ENCODE measurements around the gene TARBP1.
"Not testable (repeated sequence)": the region's sequence is repeated elsewhere in the genome, so short reads cannot be mapped to it uniquely, and the experiment has no call there.

TARBP1 gene

DNA sequence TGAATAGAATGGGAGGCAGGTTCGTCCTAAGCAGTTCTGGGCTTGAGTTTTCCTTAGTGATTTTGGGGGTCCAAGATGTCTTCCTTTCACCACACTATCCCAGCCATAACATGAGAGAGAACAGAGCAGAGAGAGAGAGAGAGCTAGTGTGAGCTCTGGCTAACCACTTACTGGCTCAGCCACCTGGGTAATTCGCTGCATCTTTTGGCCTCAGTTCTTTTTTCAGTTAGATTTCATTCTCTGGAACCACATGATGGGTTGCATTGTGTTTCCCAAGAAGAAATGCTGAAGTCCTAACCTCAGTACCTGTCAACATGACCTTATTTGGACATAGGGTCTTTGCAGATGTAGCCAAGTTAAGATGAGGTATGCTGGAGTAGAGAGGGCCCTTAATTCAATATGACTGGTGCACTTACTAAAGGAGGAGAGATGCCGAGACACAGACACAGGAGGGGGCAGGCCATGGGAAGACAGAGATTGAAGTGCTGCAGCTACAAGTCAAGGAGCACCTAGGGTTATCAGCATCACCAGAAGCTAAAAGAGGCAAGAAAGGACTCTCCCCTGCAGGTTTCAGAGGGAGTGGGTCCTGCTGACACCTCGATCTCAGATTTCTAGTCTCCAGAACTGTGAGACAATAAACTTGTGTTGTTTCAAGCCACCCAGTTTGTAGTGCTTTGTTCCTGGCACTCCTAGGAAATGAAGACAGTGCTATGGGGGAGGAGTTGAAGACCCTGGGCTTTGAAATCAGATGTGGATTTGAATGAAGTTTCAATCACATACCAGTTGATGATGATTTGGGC is 26.2 kb upstream of the TARBP1 start:
- DNase-seq (ENCODE audit: low spot score) = no peak

GRCh38 chr1:234504251-234504650 is 25.3 kb upstream of the TARBP1 start:
- not testable (repeated sequence) for DNase-seq (ENCODE audit: low spot score)

DNA sequence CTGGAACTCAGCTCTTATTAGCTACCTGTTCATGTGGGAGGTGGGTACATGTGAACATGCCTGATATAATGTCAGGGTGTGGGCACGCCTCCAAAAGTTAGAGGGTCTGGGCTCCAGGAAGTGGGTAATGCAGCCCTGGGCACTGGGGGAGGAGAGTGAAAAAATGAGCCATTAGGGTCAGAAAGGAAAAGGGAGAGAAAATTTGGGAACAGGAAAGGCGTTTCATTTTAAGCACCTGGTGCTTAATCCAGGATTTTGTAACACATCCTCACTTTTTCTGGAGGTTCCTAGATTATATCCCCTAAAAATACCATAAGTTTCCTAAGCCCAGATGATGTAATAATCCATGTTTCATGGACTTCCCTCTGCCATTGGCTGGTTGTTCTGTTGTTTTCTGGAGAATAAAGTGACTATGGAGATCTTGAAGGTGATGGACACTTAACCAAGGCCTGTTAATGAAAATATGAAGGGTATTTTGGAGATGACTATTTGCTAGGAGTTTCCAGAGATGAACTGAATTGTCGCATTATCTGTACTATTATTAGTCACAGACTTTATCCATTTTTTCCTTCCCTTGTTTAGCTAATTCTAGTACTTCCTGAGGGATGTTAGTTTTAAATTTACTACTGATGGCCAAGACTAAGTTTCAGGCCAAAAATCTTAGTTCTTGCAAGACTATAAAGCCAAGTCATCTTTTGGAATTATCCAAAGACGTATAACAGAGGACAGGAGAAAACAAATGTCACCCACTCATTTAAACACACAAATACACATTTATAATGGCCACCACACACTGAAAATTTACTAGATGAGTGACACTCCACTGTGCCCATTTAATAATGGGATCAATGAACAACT is 24.4 kb upstream of the TARBP1 start:
- no peak for DNase-seq (ENCODE audit: low spot score)

DNA sequence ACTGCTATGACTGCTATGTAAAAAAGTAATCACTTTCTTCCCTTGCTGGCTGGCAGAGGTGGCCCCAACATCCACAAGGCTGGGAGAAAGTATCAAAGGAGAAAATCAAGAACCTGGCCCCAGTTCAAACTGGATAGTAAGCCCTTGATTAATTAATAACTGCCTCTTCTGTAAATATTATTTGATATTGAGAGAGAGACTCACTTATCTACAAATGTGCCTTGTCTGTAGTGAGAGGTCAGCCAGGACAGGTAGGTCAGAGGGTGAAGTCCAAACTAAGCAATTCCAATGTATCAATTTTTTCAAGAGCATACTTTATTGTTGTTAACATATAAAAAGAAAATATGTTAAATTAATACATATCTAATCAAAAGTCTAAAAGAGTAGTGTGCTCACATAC is 23.8 kb upstream of the TARBP1 start:
- DNase-seq (ENCODE audit: low spot score) = no peak

GRCh38 chr1:234500269-234500668 is 21.3 kb upstream of the TARBP1 start:
- no peak for DNase-seq (ENCODE audit: low spot score)

GRCh38 chr1:234499943-234500245 is 20.9 kb upstream of the TARBP1 start:
- DNase-seq (ENCODE audit: low spot score) = no peak

DNA sequence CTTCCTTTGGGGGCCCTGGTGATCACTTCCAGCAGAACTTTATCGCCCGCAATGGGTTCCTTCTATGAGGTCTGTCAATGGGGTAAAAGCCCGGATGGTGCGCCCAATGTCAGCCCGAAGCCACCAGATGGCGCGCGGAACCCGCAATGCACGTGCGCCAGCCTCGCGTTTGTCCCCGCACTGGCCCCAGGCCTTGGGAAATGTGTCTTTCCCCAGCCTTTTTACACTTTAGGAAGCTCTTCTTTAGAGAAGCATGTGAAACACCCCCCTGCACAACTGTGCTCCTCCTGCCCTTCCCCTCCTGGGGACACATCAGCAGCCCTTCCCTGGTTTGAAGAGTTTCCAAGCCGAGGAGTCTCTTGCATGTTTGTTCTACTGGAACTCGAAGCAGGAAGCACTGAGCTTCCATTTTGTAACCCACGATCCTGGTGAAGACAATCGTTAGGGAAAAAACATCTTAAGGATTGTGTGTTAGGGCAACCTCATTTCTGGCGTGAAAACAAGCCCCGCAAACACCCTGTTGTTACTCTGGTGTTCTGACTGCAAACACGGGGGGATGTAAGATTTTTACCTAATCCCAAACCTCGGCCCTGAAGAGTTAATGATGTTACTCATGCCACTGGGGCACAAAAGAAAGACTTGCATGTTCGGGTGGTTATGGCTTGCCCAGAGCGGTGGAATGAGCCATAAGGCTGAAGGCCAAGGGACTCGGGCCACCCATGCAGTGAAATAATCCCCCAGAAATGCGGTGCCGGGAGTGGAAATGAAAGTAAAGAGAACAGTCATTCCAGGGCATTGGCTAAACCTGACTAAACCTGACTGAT is 20.4 kb upstream of the TARBP1 start:
- DNase-seq (ENCODE audit: low spot score) = peak; percentile 81

DNA sequence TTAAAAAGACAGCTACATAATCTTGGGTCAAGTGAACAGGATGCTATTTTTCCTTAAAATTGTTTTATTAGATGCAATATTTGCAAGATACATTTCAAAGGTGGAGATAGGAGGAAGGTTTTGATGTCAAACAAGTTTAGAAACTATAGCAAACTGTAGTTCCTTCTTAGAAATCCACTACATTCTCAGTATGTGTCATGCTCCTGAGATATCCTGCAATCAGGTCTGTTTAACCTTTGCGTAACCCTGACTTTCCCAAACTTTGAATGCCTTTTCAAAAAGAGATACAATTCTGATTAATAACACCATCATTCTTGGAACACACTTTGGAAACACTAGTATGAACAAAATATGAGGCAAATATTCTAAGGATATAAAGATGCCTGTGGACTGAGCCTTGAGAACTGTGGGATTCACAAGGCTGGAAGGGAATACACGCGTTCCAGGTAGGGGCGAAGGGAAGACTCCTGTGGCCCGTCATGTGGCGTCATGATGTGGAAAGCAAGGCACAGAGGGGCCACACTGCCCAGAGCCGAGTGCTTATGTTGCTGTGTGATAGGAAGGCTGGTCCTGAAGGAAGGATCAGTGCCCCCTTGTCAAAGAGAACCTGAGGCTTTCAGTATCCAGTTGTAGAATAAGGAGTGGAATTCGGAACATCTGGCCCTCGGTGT is 19.6 kb upstream of the TARBP1 start:
- DNase-seq (ENCODE audit: low spot score) = no peak

- no peak for DNase-seq (ENCODE audit: low spot score)
Observed at GRCh38 chr1:234497589-234497988, 18.6 kb upstream of the TARBP1 start.

DNA sequence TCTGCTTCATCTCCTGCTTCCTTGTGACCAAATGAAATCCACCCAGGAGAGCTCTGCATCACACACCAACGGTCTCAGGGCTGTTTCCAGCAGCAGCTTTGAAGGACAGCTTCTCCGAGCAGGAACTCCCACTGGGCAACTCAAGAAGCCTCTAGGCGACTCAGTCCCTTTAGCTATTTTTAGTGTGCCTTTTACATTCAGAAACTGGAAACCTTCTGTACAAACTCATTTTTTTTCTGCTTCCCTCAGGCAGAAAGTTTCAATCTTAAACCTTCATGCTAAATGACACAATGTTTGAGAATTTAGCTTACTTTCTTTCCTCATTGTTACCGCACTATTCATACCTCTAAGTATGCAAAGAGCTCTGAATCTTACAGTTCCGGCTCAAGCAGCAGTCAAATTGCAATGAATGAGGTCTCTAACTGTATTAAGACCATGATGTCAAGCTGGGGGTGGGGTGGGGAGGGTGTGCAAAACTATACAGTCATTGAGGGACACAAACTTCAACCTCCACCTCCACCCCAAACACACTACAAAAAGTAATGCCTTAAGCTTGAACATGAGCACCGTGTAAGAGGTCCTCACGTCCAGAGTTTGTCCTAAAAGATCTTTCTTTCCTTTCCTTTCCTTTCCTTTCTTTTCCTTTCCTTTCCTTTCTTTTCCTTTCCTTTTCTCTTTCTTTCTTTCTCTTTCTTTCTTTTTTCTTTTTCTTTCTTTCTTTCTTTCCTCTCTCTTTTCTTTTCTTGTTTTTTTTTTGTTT is 16.4 kb upstream of the TARBP1 start:
- DNase-seq (ENCODE audit: low spot score) = peak; percentile 50

DNA sequence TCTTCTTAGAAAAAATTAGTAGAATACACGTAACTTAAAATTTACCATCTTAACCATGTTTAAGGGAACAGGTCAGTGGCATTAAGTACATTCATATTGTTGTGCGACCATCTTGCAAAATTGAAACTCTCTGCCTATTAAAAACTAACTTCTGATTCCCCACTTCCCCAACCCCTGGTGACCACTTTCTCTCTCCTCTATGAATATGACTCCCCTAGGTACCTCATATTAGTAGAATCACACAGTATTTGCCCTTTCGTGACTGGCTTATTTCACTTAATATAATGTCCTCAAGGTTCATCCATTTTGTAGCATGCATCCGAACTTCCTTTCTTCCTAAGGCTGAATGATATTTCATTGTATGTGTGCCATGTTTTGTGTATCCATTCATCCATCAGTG is 15.1 kb upstream of the TARBP1 start:
- no peak for DNase-seq (ENCODE audit: low spot score)

- DNase-seq (ENCODE audit: low spot score) = no peak
Observed at GRCh38 chr1:234490793-234491479, 12.0 kb upstream of the TARBP1 start.

DNA sequence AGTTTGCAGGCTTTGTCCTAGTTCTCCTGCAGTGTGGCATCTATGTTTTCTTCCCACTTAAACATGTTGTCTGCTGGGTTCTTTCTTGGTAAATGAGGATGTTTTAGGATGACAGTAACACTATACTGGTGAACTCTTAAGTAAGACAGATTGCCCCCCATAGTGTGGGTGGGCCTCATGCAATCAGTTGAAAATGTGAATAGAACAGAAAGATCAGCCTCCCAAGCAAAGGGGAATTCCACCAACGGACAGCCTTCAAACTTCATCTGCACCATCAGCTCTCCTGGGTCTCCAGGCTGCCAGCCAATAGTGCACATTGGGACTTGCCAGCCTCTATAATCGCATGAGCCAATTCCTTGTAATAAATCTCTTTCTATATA is 10.7 kb upstream of the TARBP1 start:
- DNase-seq (ENCODE audit: low spot score) = no peak

GRCh38 chr1:234489007-234489697 is 10.2 kb upstream of the TARBP1 start:
- no peak for DNase-seq (ENCODE audit: low spot score)

DNA sequence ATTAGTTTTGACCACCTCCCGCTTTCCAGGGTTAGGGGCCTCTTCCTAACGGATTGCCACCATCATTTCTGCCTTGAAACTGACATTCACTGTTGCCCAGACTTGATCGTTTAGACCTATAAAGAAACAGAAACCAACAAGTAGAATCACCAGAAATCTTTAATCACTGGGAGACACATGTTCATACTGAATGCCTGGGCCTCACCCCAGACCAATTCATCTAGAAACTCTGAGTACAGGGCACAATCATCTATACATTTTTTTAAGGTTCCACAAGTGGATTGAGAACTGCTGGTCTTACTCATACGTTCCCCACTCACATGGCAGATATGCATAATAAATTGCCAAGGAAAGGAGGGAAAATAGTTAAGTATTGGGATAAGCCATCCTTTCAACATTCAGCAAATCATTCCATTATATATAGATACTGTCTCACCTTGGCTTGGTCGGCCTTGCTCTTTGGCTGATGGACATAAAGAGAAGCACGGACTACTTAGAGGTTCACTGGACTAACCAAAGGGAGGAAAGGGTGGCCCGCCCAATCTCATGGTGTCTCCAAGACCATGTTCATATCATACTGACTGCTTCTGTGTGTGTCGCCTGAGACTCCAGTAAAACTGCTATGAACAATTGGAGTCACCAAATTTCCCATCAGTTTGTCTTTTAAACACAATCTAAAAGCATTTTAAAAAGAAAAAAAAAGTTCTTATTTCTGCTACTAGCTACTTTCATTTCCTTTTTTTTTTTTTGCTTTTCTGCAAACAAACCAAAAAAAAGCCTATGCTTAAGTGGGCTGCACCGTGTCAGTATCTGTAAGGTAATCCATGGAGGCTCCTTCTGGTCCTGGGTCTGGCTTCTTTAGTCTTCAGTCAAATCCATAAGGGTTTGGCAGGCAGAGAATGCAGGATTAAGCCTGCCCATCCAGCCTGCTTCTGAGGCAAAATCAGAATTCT is 9.4 kb upstream of the TARBP1 start:
- DNase-seq (ENCODE audit: low spot score) = no peak

- peak; percentile 61 for DNase-seq (ENCODE audit: low spot score)
Observed at GRCh38 chr1:234486858-234487840, 8.2 kb upstream of the TARBP1 start.

DNA sequence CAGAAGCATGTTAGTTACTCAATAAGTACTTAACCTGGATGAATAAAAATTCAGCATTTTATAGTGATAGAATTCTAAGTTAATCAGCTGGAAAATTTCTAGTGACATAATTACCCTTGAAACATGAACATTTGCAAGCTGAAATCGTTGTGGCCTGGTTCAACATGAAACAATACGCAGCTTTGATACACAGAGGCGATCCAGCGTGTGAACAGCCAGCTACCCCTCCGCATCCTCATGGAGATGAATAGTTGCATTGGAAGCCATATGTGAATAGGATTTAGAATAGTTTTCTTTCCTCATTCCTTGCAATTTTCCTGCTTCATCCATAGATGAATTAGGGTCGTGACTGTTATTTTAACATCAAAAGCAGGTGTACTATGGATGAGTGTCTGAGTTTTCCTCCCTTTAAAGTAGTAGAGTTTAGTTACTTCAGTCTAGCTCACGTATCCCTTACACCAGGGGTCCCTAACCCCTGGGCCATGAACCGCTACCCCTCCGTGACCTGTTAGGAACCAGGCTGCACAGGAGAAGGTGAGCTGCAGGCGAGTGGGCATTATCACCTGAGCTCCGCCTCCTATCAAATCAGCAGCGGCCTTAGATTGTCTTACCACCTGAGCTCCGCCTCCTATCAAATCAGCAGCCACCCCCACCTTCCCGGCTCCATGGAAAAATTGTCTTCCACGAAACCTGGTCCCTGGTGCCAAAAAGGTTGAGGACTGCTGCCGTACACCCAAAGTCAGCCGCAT is 6.2 kb upstream of the TARBP1 start:
- DNase-seq (ENCODE audit: low spot score) = no peak

Measured in AG08396 (cell line).